ENCODE data around the gene SP4.

- TF ChIP-seq POLR2A (IDR thresholded peaks at IDR 0.05) (no peak), CTCF (IDR thresholded peaks at IDR 0.05) (no peak)
Measured at GRCh38 chr7:21468969-21469368, 41.1 kb downstream of the SP4 start.

All from uterus (tissue), 2 donors.